Uterus (tissue), 2 donors: ENCODE data around the gene NSD1.

Source experiments
- CTCF ChIP-seq, 4 experiments: fragments of 200-600 bp in 2 of 4; fragments of 450-650 bp in 2 of 4; sonication (generic) in 2 of 4; IDR thresholded peaks; one replicate each; pipeline ENCODE4 v1.5.1; 2016 to 2019; ENCODE audit warnings: antibody characterized with exemption in 4 of 4, mild to moderate bottlenecking in 2 of 4, moderate library complexity in 1 of 4
- POLR2A ChIP-seq, 2 donors: fragments of 450-650 bp; IDR thresholded peaks; one replicate each; pipeline ENCODE4 v1.6.1; 2016; ENCODE audit warnings: antibody characterized with exemption in 2 of 2, mild to moderate bottlenecking in 1 of 2, moderate library complexity in 1 of 2

- no peak for TF ChIP-seq CTCF (IDR thresholded peaks at IDR 0.05)
- TF ChIP-seq POLR2A (IDR thresholded peaks at IDR 0.05): no peak
Measured at GRCh38 chr5:177194268-177194667, 60.7 kb downstream of the NSD1 start.
